ENCODE measurements around the gene ODF2.

DNA sequence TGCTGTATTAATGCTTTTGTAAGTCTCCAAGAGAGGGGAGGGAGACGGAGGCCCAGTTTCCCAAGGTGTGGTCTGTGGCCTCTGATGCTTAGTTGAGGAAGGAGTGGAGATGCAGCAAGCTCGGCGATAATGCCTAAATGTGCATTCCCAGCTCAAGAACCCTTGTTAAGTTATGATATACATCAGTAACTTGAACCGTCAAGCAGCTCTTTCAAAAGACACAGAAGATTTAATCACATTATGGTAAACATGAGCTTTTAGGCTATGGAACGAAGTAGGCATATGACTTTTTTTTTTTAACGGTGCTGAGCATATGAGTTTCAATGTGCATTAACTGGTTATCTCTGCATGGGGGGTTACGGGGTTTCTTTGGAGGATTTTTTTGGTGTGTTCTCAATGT, 26.4 kb downstream of the ODF2 start:
- TF ChIP-seq, protein P1, sequence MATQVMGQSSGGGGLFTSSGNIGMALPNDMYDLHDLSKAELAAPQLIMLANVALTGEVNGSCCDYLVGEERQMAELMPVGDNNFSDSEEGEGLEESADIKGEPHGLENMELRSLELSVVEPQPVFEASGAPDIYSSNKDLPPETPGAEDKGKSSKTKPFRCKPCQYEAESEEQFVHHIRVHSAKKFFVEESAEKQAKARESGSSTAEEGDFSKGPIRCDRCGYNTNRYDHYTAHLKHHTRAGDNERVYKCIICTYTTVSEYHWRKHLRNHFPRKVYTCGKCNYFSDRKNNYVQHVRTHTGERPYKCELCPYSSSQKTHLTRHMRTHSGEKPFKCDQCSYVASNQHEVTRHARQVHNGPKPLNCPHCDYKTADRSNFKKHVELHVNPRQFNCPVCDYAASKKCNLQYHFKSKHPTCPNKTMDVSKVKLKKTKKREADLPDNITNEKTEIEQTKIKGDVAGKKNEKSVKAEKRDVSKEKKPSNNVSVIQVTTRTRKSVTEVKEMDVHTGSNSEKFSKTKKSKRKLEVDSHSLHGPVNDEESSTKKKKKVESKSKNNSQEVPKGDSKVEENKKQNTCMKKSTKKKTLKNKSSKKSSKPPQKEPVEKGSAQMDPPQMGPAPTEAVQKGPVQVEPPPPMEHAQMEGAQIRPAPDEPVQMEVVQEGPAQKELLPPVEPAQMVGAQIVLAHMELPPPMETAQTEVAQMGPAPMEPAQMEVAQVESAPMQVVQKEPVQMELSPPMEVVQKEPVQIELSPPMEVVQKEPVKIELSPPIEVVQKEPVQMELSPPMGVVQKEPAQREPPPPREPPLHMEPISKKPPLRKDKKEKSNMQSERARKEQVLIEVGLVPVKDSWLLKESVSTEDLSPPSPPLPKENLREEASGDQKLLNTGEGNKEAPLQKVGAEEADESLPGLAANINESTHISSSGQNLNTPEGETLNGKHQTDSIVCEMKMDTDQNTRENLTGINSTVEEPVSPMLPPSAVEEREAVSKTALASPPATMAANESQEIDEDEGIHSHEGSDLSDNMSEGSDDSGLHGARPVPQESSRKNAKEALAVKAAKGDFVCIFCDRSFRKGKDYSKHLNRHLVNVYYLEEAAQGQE (IDR thresholded peaks at IDR 0.05; ENCODE audit: insufficient read depth in 1 of 2, low read depth in 2 of 2, low read length in 1 of 2), result no peak
- TF ChIP-seq CTCF (IDR thresholded peaks at IDR 0.05), result no peak

Data from Panc1 (cell line).